Measurements from ENCODE around the gene RRM2.

GRCh38 chr2:10132596-10132995 is 10.1 kb downstream of the RRM2 start:
- TF ChIP-seq EZH2 (IDR thresholded peaks at IDR 0.05; ENCODE audit: low read depth, unreplicated experiment), result no peak
- no peak for TF ChIP-seq CTCF (conservative IDR thresholded peaks at IDR 0.05; ENCODE audit: low read depth in 2 of 2)
- no peak for TF ChIP-seq POLR2AphosphoS5 (IDR thresholded peaks at IDR 0.05; ENCODE audit: low read depth)
- no peak for TF ChIP-seq EZH2phosphoT487 (IDR thresholded peaks at IDR 0.05; ENCODE audit: unreplicated experiment)
- TF ChIP-seq JUNB (IDR thresholded peaks at IDR 0.05; ENCODE audit: unreplicated experiment), result no peak
- TF ChIP-seq REST (IDR thresholded peaks at IDR 0.05; ENCODE audit: unreplicated experiment), result no peak
- TF ChIP-seq STAT1 (IDR thresholded peaks at IDR 0.05; ENCODE audit: unreplicated experiment), result no peak
- TF ChIP-seq CREB1 (CRISPR knock-in tag; IDR thresholded peaks at IDR 0.05; ENCODE audit: low read depth), result no peak
- TF ChIP-seq ZNF114 (CRISPR knock-in tag; IDR thresholded peaks at IDR 0.05), result no peak
- no peak for TF ChIP-seq ZNF462 (CRISPR knock-in tag; IDR thresholded peaks at IDR 0.05)
- TF ChIP-seq NANOG (IDR thresholded peaks at IDR 0.05; ENCODE audit: borderline replicate concordance), result no peak
